ENCODE measurements around the gene FBP2.

DNA sequence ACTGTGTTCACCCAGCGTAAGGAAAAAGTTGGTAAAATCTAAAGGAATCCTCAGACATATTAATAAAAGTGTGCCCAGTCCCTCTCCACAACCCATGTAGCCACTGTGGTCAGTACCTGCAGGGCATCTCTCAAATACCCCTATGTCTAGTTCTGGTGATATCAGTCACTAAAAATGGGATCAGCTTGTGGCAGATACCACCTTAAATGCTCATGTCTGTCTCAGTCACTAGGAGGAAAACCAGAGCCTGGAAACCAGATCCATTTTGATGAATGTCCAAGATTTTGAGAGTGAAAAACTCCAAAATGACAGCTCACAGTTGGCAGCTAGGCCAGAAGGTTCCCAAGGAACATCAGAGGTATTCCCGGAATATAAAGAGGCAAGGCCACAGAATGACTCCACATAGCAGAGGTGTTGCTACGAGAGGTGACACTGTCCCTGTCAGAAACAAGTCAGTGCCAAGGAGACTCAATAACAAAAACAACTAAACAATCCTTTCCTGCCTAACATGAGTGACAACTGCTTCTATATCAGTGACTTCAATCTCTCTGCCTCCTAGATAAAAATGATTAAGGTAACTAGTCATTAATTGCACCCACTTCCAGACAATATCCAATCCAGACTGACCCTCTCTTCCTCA lies 25.3 kb downstream of the FBP2 start:
- TF ChIP-seq POLR2AphosphoS5 (IDR thresholded peaks at IDR 0.05; ENCODE audit: low read depth) (no peak), EZH2 (IDR thresholded peaks at IDR 0.05; ENCODE audit: low read depth, unreplicated experiment) (no peak), STAT1 (IDR thresholded peaks at IDR 0.05; ENCODE audit: unreplicated experiment) (no peak), EZH2phosphoT487 (IDR thresholded peaks at IDR 0.05; ENCODE audit: unreplicated experiment) (no peak), ZNF114 (CRISPR knock-in tag; IDR thresholded peaks at IDR 0.05) (no peak), CREB1 (CRISPR knock-in tag; IDR thresholded peaks at IDR 0.05; ENCODE audit: low read depth) (no peak), JUNB (IDR thresholded peaks at IDR 0.05; ENCODE audit: unreplicated experiment) (no peak)
- TF ChIP-seq, protein P1, sequence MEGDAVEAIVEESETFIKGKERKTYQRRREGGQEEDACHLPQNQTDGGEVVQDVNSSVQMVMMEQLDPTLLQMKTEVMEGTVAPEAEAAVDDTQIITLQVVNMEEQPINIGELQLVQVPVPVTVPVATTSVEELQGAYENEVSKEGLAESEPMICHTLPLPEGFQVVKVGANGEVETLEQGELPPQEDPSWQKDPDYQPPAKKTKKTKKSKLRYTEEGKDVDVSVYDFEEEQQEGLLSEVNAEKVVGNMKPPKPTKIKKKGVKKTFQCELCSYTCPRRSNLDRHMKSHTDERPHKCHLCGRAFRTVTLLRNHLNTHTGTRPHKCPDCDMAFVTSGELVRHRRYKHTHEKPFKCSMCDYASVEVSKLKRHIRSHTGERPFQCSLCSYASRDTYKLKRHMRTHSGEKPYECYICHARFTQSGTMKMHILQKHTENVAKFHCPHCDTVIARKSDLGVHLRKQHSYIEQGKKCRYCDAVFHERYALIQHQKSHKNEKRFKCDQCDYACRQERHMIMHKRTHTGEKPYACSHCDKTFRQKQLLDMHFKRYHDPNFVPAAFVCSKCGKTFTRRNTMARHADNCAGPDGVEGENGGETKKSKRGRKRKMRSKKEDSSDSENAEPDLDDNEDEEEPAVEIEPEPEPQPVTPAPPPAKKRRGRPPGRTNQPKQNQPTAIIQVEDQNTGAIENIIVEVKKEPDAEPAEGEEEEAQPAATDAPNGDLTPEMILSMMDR (conservative IDR thresholded peaks at IDR 0.05; ENCODE audit: low read depth in 2 of 2) = no peak
- TF ChIP-seq, protein P2, sequence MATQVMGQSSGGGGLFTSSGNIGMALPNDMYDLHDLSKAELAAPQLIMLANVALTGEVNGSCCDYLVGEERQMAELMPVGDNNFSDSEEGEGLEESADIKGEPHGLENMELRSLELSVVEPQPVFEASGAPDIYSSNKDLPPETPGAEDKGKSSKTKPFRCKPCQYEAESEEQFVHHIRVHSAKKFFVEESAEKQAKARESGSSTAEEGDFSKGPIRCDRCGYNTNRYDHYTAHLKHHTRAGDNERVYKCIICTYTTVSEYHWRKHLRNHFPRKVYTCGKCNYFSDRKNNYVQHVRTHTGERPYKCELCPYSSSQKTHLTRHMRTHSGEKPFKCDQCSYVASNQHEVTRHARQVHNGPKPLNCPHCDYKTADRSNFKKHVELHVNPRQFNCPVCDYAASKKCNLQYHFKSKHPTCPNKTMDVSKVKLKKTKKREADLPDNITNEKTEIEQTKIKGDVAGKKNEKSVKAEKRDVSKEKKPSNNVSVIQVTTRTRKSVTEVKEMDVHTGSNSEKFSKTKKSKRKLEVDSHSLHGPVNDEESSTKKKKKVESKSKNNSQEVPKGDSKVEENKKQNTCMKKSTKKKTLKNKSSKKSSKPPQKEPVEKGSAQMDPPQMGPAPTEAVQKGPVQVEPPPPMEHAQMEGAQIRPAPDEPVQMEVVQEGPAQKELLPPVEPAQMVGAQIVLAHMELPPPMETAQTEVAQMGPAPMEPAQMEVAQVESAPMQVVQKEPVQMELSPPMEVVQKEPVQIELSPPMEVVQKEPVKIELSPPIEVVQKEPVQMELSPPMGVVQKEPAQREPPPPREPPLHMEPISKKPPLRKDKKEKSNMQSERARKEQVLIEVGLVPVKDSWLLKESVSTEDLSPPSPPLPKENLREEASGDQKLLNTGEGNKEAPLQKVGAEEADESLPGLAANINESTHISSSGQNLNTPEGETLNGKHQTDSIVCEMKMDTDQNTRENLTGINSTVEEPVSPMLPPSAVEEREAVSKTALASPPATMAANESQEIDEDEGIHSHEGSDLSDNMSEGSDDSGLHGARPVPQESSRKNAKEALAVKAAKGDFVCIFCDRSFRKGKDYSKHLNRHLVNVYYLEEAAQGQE (IDR thresholded peaks at IDR 0.05; ENCODE audit: unreplicated experiment) = no peak
- TF ChIP-seq, protein P3, sequence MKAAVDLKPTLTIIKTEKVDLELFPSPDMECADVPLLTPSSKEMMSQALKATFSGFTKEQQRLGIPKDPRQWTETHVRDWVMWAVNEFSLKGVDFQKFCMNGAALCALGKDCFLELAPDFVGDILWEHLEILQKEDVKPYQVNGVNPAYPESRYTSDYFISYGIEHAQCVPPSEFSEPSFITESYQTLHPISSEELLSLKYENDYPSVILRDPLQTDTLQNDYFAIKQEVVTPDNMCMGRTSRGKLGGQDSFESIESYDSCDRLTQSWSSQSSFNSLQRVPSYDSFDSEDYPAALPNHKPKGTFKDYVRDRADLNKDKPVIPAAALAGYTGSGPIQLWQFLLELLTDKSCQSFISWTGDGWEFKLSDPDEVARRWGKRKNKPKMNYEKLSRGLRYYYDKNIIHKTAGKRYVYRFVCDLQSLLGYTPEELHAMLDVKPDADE (IDR thresholded peaks at IDR 0.05) = no peak
- TF ChIP-seq, protein P4, sequence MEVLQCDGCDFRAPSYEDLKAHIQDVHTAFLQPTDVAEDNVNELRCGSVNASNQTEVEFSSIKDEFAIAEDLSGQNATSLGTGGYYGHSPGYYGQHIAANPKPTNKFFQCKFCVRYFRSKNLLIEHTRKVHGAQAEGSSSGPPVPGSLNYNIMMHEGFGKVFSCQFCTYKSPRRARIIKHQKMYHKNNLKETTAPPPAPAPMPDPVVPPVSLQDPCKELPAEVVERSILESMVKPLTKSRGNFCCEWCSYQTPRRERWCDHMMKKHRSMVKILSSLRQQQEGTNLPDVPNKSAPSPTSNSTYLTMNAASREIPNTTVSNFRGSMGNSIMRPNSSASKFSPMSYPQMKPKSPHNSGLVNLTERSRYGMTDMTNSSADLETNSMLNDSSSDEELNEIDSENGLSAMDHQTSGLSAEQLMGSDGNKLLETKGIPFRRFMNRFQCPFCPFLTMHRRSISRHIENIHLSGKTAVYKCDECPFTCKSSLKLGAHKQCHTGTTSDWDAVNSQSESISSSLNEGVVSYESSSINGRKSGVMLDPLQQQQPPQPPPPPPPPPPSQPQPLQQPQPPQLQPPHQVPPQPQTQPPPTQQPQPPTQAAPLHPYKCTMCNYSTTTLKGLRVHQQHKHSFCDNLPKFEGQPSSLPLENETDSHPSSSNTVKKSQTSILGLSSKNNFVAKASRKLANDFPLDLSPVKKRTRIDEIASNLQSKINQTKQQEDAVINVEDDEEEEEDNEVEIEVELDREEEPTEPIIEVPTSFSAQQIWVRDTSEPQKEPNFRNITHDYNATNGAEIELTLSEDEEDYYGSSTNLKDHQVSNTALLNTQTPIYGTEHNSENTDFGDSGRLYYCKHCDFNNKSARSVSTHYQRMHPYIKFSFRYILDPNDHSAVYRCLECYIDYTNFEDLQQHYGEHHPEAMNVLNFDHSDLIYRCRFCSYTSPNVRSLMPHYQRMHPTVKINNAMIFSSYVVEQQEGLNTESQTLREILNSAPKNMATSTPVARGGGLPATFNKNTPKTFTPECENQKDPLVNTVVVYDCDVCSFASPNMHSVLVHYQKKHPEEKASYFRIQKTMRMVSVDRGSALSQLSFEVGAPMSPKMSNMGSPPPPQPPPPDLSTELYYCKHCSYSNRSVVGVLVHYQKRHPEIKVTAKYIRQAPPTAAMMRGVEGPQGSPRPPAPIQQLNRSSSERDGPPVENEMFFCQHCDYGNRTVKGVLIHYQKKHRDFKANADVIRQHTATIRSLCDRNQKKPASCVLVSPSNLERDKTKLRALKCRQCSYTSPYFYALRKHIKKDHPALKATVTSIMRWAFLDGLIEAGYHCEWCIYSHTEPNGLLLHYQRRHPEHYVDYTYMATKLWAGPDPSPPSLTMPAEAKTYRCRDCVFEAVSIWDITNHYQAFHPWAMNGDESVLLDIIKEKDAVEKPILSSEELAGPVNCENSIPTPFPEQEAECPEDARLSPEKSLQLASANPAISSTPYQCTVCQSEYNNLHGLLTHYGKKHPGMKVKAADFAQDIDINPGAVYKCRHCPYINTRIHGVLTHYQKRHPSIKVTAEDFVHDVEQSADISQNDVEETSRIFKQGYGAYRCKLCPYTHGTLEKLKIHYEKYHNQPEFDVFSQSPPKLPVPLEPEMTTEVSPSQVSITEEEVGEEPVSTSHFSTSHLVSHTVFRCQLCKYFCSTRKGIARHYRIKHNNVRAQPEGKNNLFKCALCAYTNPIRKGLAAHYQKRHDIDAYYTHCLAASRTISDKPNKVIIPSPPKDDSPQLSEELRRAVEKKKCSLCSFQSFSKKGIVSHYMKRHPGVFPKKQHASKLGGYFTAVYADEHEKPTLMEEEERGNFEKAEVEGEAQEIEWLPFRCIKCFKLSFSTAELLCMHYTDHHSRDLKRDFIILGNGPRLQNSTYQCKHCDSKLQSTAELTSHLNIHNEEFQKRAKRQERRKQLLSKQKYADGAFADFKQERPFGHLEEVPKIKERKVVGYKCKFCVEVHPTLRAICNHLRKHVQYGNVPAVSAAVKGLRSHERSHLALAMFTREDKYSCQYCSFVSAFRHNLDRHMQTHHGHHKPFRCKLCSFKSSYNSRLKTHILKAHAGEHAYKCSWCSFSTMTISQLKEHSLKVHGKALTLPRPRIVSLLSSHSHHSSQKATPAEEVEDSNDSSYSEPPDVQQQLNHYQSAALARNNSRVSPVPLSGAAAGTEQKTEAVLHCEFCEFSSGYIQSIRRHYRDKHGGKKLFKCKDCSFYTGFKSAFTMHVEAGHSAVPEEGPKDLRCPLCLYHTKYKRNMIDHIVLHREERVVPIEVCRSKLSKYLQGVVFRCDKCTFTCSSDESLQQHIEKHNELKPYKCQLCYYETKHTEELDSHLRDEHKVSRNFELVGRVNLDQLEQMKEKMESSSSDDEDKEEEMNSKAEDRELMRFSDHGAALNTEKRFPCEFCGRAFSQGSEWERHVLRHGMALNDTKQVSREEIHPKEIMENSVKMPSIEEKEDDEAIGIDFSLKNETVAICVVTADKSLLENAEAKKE (CRISPR knock-in tag; IDR thresholded peaks at IDR 0.05) = no peak
